ENCODE results near the gene ZNF207. TPM values are rescaled to one million over a fixed set of nuclear protein-coding genes. Genes with fewer than 3 reads are reported as not detected.

Gene ZNF207
- total and polyA plus RNA-seq, 2 experiments from 2014 or later = 171 to 240 TPM

DNA sequence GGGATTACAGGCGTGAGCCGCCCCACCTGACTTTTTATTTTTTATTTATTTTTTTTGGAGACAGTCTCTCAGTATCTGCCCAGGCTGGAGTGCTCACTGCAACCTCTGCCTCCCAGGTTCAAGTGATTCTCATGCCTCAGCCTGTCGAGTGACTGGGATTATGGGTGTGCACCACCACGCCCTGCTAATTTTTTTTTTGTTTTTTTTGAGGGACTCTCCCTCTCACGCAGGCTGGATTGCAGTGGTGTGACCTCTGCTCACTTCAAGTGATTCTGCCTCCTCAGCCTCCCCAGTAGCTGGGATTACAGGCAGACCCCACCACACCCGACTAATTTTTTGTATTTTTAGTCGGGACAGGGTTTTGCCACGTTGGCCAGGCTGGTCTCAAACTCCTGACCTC lies 7.7 kb downstream of the ZNF207 start (continued):
- TF ChIP-seq, protein P1, sequence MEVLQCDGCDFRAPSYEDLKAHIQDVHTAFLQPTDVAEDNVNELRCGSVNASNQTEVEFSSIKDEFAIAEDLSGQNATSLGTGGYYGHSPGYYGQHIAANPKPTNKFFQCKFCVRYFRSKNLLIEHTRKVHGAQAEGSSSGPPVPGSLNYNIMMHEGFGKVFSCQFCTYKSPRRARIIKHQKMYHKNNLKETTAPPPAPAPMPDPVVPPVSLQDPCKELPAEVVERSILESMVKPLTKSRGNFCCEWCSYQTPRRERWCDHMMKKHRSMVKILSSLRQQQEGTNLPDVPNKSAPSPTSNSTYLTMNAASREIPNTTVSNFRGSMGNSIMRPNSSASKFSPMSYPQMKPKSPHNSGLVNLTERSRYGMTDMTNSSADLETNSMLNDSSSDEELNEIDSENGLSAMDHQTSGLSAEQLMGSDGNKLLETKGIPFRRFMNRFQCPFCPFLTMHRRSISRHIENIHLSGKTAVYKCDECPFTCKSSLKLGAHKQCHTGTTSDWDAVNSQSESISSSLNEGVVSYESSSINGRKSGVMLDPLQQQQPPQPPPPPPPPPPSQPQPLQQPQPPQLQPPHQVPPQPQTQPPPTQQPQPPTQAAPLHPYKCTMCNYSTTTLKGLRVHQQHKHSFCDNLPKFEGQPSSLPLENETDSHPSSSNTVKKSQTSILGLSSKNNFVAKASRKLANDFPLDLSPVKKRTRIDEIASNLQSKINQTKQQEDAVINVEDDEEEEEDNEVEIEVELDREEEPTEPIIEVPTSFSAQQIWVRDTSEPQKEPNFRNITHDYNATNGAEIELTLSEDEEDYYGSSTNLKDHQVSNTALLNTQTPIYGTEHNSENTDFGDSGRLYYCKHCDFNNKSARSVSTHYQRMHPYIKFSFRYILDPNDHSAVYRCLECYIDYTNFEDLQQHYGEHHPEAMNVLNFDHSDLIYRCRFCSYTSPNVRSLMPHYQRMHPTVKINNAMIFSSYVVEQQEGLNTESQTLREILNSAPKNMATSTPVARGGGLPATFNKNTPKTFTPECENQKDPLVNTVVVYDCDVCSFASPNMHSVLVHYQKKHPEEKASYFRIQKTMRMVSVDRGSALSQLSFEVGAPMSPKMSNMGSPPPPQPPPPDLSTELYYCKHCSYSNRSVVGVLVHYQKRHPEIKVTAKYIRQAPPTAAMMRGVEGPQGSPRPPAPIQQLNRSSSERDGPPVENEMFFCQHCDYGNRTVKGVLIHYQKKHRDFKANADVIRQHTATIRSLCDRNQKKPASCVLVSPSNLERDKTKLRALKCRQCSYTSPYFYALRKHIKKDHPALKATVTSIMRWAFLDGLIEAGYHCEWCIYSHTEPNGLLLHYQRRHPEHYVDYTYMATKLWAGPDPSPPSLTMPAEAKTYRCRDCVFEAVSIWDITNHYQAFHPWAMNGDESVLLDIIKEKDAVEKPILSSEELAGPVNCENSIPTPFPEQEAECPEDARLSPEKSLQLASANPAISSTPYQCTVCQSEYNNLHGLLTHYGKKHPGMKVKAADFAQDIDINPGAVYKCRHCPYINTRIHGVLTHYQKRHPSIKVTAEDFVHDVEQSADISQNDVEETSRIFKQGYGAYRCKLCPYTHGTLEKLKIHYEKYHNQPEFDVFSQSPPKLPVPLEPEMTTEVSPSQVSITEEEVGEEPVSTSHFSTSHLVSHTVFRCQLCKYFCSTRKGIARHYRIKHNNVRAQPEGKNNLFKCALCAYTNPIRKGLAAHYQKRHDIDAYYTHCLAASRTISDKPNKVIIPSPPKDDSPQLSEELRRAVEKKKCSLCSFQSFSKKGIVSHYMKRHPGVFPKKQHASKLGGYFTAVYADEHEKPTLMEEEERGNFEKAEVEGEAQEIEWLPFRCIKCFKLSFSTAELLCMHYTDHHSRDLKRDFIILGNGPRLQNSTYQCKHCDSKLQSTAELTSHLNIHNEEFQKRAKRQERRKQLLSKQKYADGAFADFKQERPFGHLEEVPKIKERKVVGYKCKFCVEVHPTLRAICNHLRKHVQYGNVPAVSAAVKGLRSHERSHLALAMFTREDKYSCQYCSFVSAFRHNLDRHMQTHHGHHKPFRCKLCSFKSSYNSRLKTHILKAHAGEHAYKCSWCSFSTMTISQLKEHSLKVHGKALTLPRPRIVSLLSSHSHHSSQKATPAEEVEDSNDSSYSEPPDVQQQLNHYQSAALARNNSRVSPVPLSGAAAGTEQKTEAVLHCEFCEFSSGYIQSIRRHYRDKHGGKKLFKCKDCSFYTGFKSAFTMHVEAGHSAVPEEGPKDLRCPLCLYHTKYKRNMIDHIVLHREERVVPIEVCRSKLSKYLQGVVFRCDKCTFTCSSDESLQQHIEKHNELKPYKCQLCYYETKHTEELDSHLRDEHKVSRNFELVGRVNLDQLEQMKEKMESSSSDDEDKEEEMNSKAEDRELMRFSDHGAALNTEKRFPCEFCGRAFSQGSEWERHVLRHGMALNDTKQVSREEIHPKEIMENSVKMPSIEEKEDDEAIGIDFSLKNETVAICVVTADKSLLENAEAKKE (CRISPR knock-in tag; IDR thresholded peaks at IDR 0.05) = no peak

DNA sequence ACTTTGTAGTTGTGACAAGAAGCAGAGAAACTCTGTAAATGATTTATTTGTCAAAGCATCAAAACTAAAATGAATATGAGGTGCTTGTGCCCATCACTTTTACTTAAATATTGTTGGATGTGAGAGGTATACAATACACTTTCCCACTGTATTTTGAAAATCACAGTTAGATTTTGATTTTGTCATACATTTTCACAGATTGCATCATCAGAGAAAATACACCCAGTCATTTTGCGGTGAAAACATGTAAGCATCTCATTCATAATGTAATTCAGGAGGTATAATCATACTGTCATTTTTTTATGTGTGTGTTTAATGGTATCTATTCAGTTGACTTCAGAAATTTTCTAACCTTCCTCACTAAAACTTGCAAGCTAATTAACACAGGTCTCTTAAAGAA lies 11.3 kb downstream of the ZNF207 start:
- TF ChIP-seq CREB1 (CRISPR knock-in tag; IDR thresholded peaks at IDR 0.05; ENCODE audit: low read depth) (no peak), EZH2phosphoT487 (IDR thresholded peaks at IDR 0.05; ENCODE audit: unreplicated experiment) (no peak)
- Mint-ChIP-seq H3K27me3 (ENCODE audit: insufficient read depth, low read depth, poor library complexity) (no peaks in the 10 kb centered on the region), H3K36me3 (ENCODE audit: low read depth) (peaks cover 96% of the 10 kb centered on the region), H3K9me3 (no peaks in the 10 kb centered on the region; the same call in 2 of the 3 replicates), H3K4me3 (no peak overlapping the region), H3K4me1 (no peaks in the 10 kb centered on the region), H3K27ac (no peak overlapping the region)
- Histone ChIP-seq H3K79me2 (replicated peaks; ENCODE audit: insufficient read depth) (peaks cover 94% of the 10 kb centered on the region), H4K20me1 (replicated peaks; ENCODE audit: insufficient read depth) (peaks cover 69% of the 10 kb centered on the region), H3K4me1 (ENCODE audit: insufficient read depth) (no peaks in the 10 kb centered on the region), H3K27ac (ENCODE audit: low read depth) (0 out of 2 replicates have a peak overlapping the region, but pooled peaks have one; percentile 3), H3K27me3 (ENCODE audit: insufficient read depth) (no peaks in the 10 kb centered on the region), H3F3A (replicated peaks; ENCODE audit: low read depth) (peaks cover 23% of the 10 kb centered on the region), H3K9me2 (ENCODE audit: insufficient read depth) (no peaks in the 10 kb centered on the region), H3K4me3 (no peak overlapping the region), H2AFZ (no peak overlapping the region), H3K4me2 (no peak overlapping the region), H3K36me3 (ENCODE audit: insufficient read depth) (peaks cover 92% of the 10 kb centered on the region)
- ATAC-seq = no peak
- DNase-seq (ENCODE audit: low spot score) = no peak

DNA sequence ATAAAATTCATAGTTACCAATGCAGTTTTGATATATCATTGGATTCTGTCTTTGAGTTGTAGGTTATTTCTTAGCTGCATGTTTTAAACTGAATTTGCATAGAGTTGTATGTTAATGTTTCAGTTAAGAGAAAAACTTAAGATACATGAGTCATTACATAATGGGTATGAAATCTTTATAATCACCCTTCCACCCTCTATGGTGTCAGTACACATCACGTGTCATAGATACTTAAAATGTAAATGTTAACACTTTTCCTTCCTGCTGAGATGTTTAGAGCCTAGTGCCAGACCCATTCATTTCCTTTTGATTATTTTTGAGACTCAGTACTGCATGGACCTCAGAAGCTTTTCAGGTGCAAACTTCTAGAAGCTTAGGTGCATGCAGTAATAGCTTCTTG lies 20.5 kb downstream of the ZNF207 start:
- no peak for TF ChIP-seq POLR2AphosphoS5 (IDR thresholded peaks at IDR 0.05; ENCODE audit: low read depth)
- TF ChIP-seq, protein P2, sequence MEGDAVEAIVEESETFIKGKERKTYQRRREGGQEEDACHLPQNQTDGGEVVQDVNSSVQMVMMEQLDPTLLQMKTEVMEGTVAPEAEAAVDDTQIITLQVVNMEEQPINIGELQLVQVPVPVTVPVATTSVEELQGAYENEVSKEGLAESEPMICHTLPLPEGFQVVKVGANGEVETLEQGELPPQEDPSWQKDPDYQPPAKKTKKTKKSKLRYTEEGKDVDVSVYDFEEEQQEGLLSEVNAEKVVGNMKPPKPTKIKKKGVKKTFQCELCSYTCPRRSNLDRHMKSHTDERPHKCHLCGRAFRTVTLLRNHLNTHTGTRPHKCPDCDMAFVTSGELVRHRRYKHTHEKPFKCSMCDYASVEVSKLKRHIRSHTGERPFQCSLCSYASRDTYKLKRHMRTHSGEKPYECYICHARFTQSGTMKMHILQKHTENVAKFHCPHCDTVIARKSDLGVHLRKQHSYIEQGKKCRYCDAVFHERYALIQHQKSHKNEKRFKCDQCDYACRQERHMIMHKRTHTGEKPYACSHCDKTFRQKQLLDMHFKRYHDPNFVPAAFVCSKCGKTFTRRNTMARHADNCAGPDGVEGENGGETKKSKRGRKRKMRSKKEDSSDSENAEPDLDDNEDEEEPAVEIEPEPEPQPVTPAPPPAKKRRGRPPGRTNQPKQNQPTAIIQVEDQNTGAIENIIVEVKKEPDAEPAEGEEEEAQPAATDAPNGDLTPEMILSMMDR (conservative IDR thresholded peaks at IDR 0.05; ENCODE audit: low read depth in 2 of 2) = no peak
- no peak for TF ChIP-seq ZNF114 (CRISPR knock-in tag; IDR thresholded peaks at IDR 0.05)
- no peak for TF ChIP-seq NANOG (IDR thresholded peaks at IDR 0.05; ENCODE audit: borderline replicate concordance)
- no peak for TF ChIP-seq EZH2phosphoT487 (IDR thresholded peaks at IDR 0.05; ENCODE audit: unreplicated experiment)
- TF ChIP-seq STAT1 (IDR thresholded peaks at IDR 0.05; ENCODE audit: unreplicated experiment) = no peak
- H3K4me2 ChIP-seq = no peak overlapping the region

More for the DNA sequence above, 20.5 kb downstream of the ZNF207 start:
- Histone ChIP-seq H3K9me2 (ENCODE audit: insufficient read depth) (no peaks in the 10 kb centered on the region), H3K36me3 (ENCODE audit: insufficient read depth) (peaks cover 78% of the 10 kb centered on the region), H3K4me3 (no peak overlapping the region), H3F3A (replicated peaks; ENCODE audit: low read depth) (peaks cover 17% of the 10 kb centered on the region), H3K27ac (ENCODE audit: low read depth) (peak overlapping the region; percentile 12; the same call in 1 of the 2 replicates), H2AFZ (no peak overlapping the region), H3K4me1 (ENCODE audit: insufficient read depth) (no peaks in the 10 kb centered on the region), H3K27me3 (ENCODE audit: insufficient read depth) (no peaks in the 10 kb centered on the region), H4K20me1 (replicated peaks; ENCODE audit: insufficient read depth) (peaks cover 22% of the 10 kb centered on the region), H3K79me2 (replicated peaks; ENCODE audit: insufficient read depth) (peaks cover 88% of the 10 kb centered on the region)
- no peak overlapping the region for H3K27ac Mint-ChIP-seq
- H3K4me1 Mint-ChIP-seq = no peaks in the 10 kb centered on the region
- no peaks in the 10 kb centered on the region for H3K27me3 Mint-ChIP-seq (ENCODE audit: insufficient read depth, low read depth, poor library complexity)
- no peak for ATAC-seq
- peaks cover 94% of the 10 kb centered on the region for H3K36me3 Mint-ChIP-seq (ENCODE audit: low read depth)
- DNase-seq (ENCODE audit: low spot score) = no peak
- H3K4me3 Mint-ChIP-seq = no peak overlapping the region; the same call in 2 of the 3 replicates
- no peaks in the 10 kb centered on the region for H3K9me3 Mint-ChIP-seq

Data from GM23338 (cell line).